Measurements from ENCODE around the gene LDLRAD1. TPM values are rescaled to one million over a fixed set of nuclear protein-coding genes. Genes with fewer than 3 reads are reported as not detected.
"Not testable (repeated sequence)": the region's sequence is repeated elsewhere in the genome, so short reads cannot be mapped to it uniquely, and the experiment has no call there.

Gene LDLRAD1
- polyA plus RNA-seq, 1 donor: 0.51 TPM

GRCh38 chr1:54046671-54047383, 28.8 kb upstream of the LDLRAD1 start:
- no peak for DNase-seq
- no peak overlapping the region for H3K4me3 ChIP-seq (ENCODE audit: low read length)
- no peak overlapping the region for H3K27ac ChIP-seq (ENCODE audit: low read length)
- no peaks in the 10 kb centered on the region for H3K27me3 ChIP-seq (ENCODE audit: control insufficient read depth, insufficient read depth, low read length)
- WGBS (ENCODE audit: insufficient coverage, low lambda C conversion rate): 90% methylated on average over 4 of the region's 7 CpGs
- no peaks in the 10 kb centered on the region for H3K9me3 ChIP-seq (ENCODE audit: control insufficient read depth, low read depth, low read length)
- peaks cover 16% of the 10 kb centered on the region for H3K36me3 ChIP-seq (ENCODE audit: control insufficient read depth, insufficient read depth, low read length)
- peaks cover 4% of the 10 kb centered on the region for H3K4me1 ChIP-seq (ENCODE audit: control insufficient read depth, insufficient read depth, low read length)

GRCh38 chr1:54045496-54045895, 27.5 kb upstream of the LDLRAD1 start:
- Histone ChIP-seq H3K36me3 (ENCODE audit: control insufficient read depth, insufficient read depth, low read length) (peaks cover 19% of the 10 kb centered on the region), H3K27me3 (ENCODE audit: control insufficient read depth, insufficient read depth, low read length) (no peaks in the 10 kb centered on the region), H3K4me3 (ENCODE audit: low read length) (no peak overlapping the region), H3K27ac (ENCODE audit: low read length) (no peak overlapping the region), H3K9me3 (ENCODE audit: control insufficient read depth, low read depth, low read length) (no peaks in the 10 kb centered on the region), H3K4me1 (ENCODE audit: control insufficient read depth, insufficient read depth, low read length) (peaks cover 4% of the 10 kb centered on the region)
- DNase-seq: no peak
- WGBS (ENCODE audit: insufficient coverage, low lambda C conversion rate): no CpG with 5 or more reads among the region's 2 CpGs

GRCh38 chr1:54041806-54042205, 23.8 kb upstream of the LDLRAD1 start:
- Histone ChIP-seq H3K4me3 (ENCODE audit: low read length) (no peak overlapping the region), H3K27me3 (ENCODE audit: control insufficient read depth, insufficient read depth, low read length) (no peaks in the 10 kb centered on the region), H3K36me3 (ENCODE audit: control insufficient read depth, insufficient read depth, low read length) (peaks cover 41% of the 10 kb centered on the region), H3K27ac (ENCODE audit: low read length) (no peak overlapping the region), H3K9me3 (ENCODE audit: control insufficient read depth, low read depth, low read length) (no peaks in the 10 kb centered on the region), H3K4me1 (ENCODE audit: control insufficient read depth, insufficient read depth, low read length) (no peaks in the 10 kb centered on the region)
- 40% methylated on average over 1 of the region's 1 CpG for WGBS (ENCODE audit: insufficient coverage, low lambda C conversion rate)
- no peak for DNase-seq

GRCh38 chr1:54037476-54037875, 19.5 kb upstream of the LDLRAD1 start:
- no peak for DNase-seq
- Histone ChIP-seq H3K27ac (ENCODE audit: low read length) (no peak overlapping the region), H3K4me1 (ENCODE audit: control insufficient read depth, insufficient read depth, low read length) (no peaks in the 10 kb centered on the region), H3K4me3 (ENCODE audit: low read length) (no peak overlapping the region), H3K27me3 (ENCODE audit: control insufficient read depth, insufficient read depth, low read length) (no peaks in the 10 kb centered on the region), H3K9me3 (ENCODE audit: control insufficient read depth, low read depth, low read length) (no peaks in the 10 kb centered on the region), H3K36me3 (ENCODE audit: control insufficient read depth, insufficient read depth, low read length) (peaks cover 63% of the 10 kb centered on the region)

- H3K9me3 ChIP-seq (ENCODE audit: control insufficient read depth, low read depth, low read length): no peaks in the 10 kb centered on the region
- H3K27ac ChIP-seq (ENCODE audit: low read length): peak overlapping the region; percentile 77
- DNase-seq: peak; percentile 53 to 79
- WGBS (ENCODE audit: insufficient coverage, low lambda C conversion rate): no CpG with 5 or more reads among the region's 3 CpGs
- H3K4me1 ChIP-seq (ENCODE audit: control insufficient read depth, insufficient read depth, low read length): peaks cover 27% of the 10 kb centered on the region
- H3K4me3 ChIP-seq (ENCODE audit: low read length): no peak overlapping the region
- peaks cover 17% of the 10 kb centered on the region for H3K36me3 ChIP-seq (ENCODE audit: control insufficient read depth, insufficient read depth, low read length)
- no peaks in the 10 kb centered on the region for H3K27me3 ChIP-seq (ENCODE audit: control insufficient read depth, insufficient read depth, low read length)
Measured at GRCh38 chr1:54028306-54029251, 10.6 kb upstream of the LDLRAD1 start.

GRCh38 chr1:54027848-54028247, 9.9 kb upstream of the LDLRAD1 start:
- peak in 1 of 2 donors; percentile 67 for DNase-seq
- no CpG with 5 or more reads among the region's 5 CpGs for WGBS (ENCODE audit: insufficient coverage, low lambda C conversion rate)
- peaks cover 27% of the 10 kb centered on the region for H3K4me1 ChIP-seq (ENCODE audit: control insufficient read depth, insufficient read depth, low read length)
- peak overlapping the region; percentile 77 for H3K27ac ChIP-seq (ENCODE audit: low read length)
- peaks cover 11% of the 10 kb centered on the region for H3K36me3 ChIP-seq (ENCODE audit: control insufficient read depth, insufficient read depth, low read length)
- H3K4me3 ChIP-seq (ENCODE audit: low read length): no peak overlapping the region
- H3K27me3 ChIP-seq (ENCODE audit: control insufficient read depth, insufficient read depth, low read length): no peaks in the 10 kb centered on the region
- H3K9me3 ChIP-seq (ENCODE audit: control insufficient read depth, low read depth, low read length): no peaks in the 10 kb centered on the region

GRCh38 chr1:54024811-54025210, 6.8 kb upstream of the LDLRAD1 start:
- DNase-seq; H3K27ac ChIP-seq (ENCODE audit: low read length); H3K4me3 ChIP-seq (ENCODE audit: low read length); H3K9me3 ChIP-seq (ENCODE audit: control insufficient read depth, low read depth, low read length); H3K27me3 ChIP-seq (ENCODE audit: control insufficient read depth, insufficient read depth, low read length); H3K36me3 ChIP-seq (ENCODE audit: control insufficient read depth, insufficient read depth, low read length): not testable (repeated sequence)
- H3K4me1 ChIP-seq (ENCODE audit: control insufficient read depth, insufficient read depth, low read length): peaks cover 27% of the 10 kb centered on the region
- no CpG with 5 or more reads among the region's 1 CpG for WGBS (ENCODE audit: insufficient coverage, low lambda C conversion rate)

- H3K9me3 ChIP-seq (ENCODE audit: control insufficient read depth, low read depth, low read length): no peaks in the 10 kb centered on the region
- no peak overlapping the region for H3K4me3 ChIP-seq (ENCODE audit: low read length)
- WGBS (ENCODE audit: insufficient coverage, low lambda C conversion rate): 100% methylated on average over 1 of the region's 2 CpGs
- H3K27me3 ChIP-seq (ENCODE audit: control insufficient read depth, insufficient read depth, low read length): no peaks in the 10 kb centered on the region
- H3K27ac ChIP-seq (ENCODE audit: low read length): no peak overlapping the region
- no peak for DNase-seq
- H3K36me3 ChIP-seq (ENCODE audit: control insufficient read depth, insufficient read depth, low read length): no peaks in the 10 kb centered on the region
- H3K4me1 ChIP-seq (ENCODE audit: control insufficient read depth, insufficient read depth, low read length): peaks cover 22% of the 10 kb centered on the region
Measured at GRCh38 chr1:54024358-54024757, 6.4 kb upstream of the LDLRAD1 start.

- not testable (repeated sequence) for H3K27me3 ChIP-seq (ENCODE audit: control insufficient read depth, insufficient read depth, low read length); H3K27ac ChIP-seq (ENCODE audit: low read length); H3K4me3 ChIP-seq (ENCODE audit: low read length); H3K9me3 ChIP-seq (ENCODE audit: control insufficient read depth, low read depth, low read length); H3K36me3 ChIP-seq (ENCODE audit: control insufficient read depth, insufficient read depth, low read length)
- no CpG with 5 or more reads among the region's 10 CpGs for WGBS (ENCODE audit: insufficient coverage, low lambda C conversion rate)
- peak in 1 of 2 donors; percentile 11 for DNase-seq
- peaks cover 19% of the 10 kb centered on the region for H3K4me1 ChIP-seq (ENCODE audit: control insufficient read depth, insufficient read depth, low read length)
Measured at GRCh38 chr1:54019562-54020176, 1.7 kb upstream of the LDLRAD1 start.

GRCh38 chr1:54018635-54019034, 649 bp upstream of the LDLRAD1 start:
- H3K36me3 ChIP-seq (ENCODE audit: control insufficient read depth, insufficient read depth, low read length): no peaks in the 10 kb centered on the region
- H3K9me3 ChIP-seq (ENCODE audit: control insufficient read depth, low read depth, low read length): no peaks in the 10 kb centered on the region
- peaks cover 28% of the 10 kb centered on the region for H3K4me1 ChIP-seq (ENCODE audit: control insufficient read depth, insufficient read depth, low read length)
- H3K27me3 ChIP-seq (ENCODE audit: control insufficient read depth, insufficient read depth, low read length): no peaks in the 10 kb centered on the region
- DNase-seq: no peak
- H3K27ac ChIP-seq (ENCODE audit: low read length): no peak overlapping the region
- WGBS (ENCODE audit: insufficient coverage, low lambda C conversion rate): no CpG with 5 or more reads among the region's 5 CpGs
- H3K4me3 ChIP-seq (ENCODE audit: low read length): no peak overlapping the region

All from large intestine (tissue), 3 donors.